Measurements from ENCODE around the gene CNTNAP4.

GRCh38 chr16:76246587-76246986 is 30.6 kb upstream of the CNTNAP4 start:
- TF ChIP-seq CTCF (conservative IDR thresholded peaks at IDR 0.05) (no peak), EZH2 (IDR thresholded peaks at IDR 0.05; ENCODE audit: low read depth) (no peak)
